ENCODE measurements around the gene NPFF.

NPFF gene

DNA sequence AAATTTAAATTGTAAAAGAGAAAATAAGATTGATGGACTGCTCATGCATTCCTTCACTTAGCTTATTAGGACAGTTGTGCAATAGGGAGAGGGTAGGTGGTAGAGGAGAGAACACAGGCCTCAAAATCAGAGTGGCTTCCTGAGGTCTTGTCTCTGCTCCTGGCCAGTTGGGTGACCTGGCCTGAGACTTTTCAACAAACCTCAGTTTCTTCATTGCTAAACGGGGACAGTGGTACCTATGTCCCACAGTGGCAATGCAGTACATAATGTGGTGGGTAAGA, 10.6 kb downstream of the NPFF start:
- peaks cover 77% of the 10 kb centered on the region for H3K4me1 Mint-ChIP-seq
- H3K4me3 Mint-ChIP-seq: peak overlapping the region; percentile 66
- TF ChIP-seq, protein P1, sequence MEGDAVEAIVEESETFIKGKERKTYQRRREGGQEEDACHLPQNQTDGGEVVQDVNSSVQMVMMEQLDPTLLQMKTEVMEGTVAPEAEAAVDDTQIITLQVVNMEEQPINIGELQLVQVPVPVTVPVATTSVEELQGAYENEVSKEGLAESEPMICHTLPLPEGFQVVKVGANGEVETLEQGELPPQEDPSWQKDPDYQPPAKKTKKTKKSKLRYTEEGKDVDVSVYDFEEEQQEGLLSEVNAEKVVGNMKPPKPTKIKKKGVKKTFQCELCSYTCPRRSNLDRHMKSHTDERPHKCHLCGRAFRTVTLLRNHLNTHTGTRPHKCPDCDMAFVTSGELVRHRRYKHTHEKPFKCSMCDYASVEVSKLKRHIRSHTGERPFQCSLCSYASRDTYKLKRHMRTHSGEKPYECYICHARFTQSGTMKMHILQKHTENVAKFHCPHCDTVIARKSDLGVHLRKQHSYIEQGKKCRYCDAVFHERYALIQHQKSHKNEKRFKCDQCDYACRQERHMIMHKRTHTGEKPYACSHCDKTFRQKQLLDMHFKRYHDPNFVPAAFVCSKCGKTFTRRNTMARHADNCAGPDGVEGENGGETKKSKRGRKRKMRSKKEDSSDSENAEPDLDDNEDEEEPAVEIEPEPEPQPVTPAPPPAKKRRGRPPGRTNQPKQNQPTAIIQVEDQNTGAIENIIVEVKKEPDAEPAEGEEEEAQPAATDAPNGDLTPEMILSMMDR (IDR thresholded peaks at IDR 0.05): no peak
- H3K27ac Mint-ChIP-seq: no peak overlapping the region
- no peaks in the 10 kb centered on the region for H3K9me3 Mint-ChIP-seq
- peaks cover 3% of the 10 kb centered on the region for H3K27me3 Mint-ChIP-seq (ENCODE audit: low read depth, poor library complexity)
- no peak for DNase-seq
- no peaks in the 10 kb centered on the region for H3K36me3 Mint-ChIP-seq (ENCODE audit: low read depth)

GRCh38 chr12:53495903-53496751, 11.2 kb downstream of the NPFF start:
- peak; percentile 50 for DNase-seq
- H3K4me3 Mint-ChIP-seq: peak overlapping the region; percentile 66

DNA sequence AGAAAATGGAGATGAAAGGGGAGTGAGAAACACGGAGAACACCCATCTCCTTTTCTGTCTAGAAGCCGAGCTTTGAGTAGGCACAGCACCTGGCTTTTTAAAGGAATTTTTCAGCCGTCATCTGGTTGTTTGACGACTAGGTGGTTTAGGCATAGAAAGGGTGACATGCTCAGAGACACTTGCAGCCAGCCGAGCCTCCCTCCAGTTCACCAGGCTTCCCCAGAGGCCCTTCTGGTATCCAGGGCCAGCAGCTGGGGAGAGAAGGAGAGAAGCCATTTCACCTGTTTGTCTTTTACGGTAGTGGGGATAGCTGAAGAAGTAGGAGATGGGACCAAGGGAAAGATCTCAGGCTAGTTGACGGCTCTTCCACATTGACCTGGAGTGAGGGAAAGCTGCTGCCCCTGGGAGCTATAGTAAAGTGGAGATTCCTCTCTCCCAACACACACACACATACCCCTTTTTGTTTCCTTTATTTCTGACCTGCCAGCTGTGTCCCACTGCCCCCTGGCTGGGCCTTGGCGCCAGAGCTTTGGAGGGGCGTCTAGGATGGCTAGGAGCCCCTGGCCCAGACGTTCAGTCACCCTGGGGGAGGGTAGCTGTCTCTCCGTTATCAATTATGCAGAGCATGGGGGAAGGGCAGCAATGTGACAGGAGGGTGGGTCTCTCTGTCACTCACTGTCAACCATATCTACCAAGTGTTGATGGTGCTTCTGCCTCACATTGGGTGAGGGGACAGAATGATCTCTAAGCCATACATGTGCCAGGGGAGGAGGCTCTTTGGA, 13.5 kb downstream of the NPFF start:
- DNase-seq: no peak
- H3K27me3 Mint-ChIP-seq (ENCODE audit: low read depth, poor library complexity): peaks cover 6% of the 10 kb centered on the region
- no peaks in the 10 kb centered on the region for H3K9me3 Mint-ChIP-seq
- peak overlapping the region; percentile 100 for H3K27ac Mint-ChIP-seq
- TF ChIP-seq, protein P1 (IDR thresholded peaks at IDR 0.05): no peak
- H3K4me1 Mint-ChIP-seq: peaks cover 76% of the 10 kb centered on the region
- H3K4me3 Mint-ChIP-seq: peak overlapping the region; percentile 88
- peaks cover 6% of the 10 kb centered on the region for H3K36me3 Mint-ChIP-seq (ENCODE audit: low read depth)

More at GRCh38 chr12:53495903-53496751, 11.2 kb downstream of the NPFF start:
- H3K36me3 Mint-ChIP-seq (ENCODE audit: low read depth): no peaks in the 10 kb centered on the region
- H3K4me1 Mint-ChIP-seq: peaks cover 78% of the 10 kb centered on the region
- peaks cover 3% of the 10 kb centered on the region for H3K27me3 Mint-ChIP-seq (ENCODE audit: low read depth, poor library complexity)
- H3K27ac Mint-ChIP-seq: peak overlapping the region; percentile 74
- TF ChIP-seq, protein P1 (IDR thresholded peaks at IDR 0.05): no peak
- no peaks in the 10 kb centered on the region for H3K9me3 Mint-ChIP-seq

DNA sequence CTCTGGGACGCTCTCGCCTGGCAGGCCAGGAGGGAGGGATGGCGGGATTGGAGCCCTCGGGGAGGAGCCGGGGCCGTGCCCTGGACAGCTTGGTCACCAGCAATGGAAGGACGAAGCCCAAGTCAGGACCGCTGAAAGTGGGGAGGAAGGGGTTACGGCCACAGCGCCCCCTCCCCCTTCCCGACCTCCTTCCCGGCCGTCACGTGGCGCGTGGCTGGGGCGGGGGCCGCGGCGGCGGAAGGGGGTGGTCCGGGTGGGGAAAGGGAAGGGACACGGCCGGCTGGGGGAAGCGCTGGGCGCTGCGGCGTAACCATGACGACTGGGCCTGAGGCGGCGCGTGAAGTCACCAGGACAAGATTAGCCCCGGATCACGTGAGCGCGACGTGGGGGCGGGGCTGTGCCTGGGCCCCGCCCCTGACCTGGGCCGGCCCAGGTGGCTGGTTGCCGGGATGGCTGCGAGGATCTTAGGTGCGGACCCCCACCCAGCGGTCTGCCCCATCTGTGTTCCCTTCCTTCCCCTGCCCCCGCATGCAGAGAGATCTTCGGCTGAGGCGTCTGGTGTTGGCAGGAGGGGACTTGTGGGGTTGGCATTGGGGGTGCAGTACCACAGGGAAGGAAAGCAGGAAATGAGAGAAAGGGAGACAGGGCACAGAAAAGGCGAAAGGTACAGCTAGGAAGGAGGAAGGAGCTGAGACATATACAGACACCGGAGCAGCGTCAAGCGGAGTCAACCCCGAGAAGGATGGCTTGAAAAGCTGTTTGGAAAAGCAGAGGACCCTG, 14.3 kb downstream of the NPFF start:
- peaks cover 6% of the 10 kb centered on the region for H3K36me3 Mint-ChIP-seq (ENCODE audit: low read depth)
- H3K27ac Mint-ChIP-seq: peak overlapping the region; percentile 100
- peak; percentile 94 for DNase-seq
- TF ChIP-seq, protein P1 (IDR thresholded peaks at IDR 0.05): no peak
- no peaks in the 10 kb centered on the region for H3K9me3 Mint-ChIP-seq
- H3K4me1 Mint-ChIP-seq: peaks cover 69% of the 10 kb centered on the region
- H3K4me3 Mint-ChIP-seq: peak overlapping the region; percentile 88
- H3K27me3 Mint-ChIP-seq (ENCODE audit: low read depth, poor library complexity): peaks cover 6% of the 10 kb centered on the region

DNA sequence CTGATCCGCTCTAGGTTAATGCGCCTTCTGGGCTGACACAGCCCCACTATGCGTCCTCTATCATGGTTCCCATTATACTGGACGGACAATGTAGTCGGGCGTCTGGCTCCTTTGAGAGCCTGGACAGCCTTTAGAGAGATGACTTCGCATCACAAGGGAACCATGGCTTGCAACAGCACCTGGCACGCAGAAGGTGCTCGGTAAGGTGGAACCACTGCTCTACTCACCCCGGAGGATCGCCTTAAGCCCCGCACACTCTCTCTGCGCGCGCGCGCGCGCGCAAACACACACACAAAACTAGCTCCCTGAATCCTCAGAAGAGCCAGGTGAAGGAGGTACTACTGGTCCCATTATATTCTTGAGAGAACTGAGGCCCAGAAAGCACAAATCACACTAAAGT, 15.1 kb downstream of the NPFF start:
- TF ChIP-seq, protein P1 (IDR thresholded peaks at IDR 0.05): no peak
- Mint-ChIP-seq H3K27me3 (ENCODE audit: low read depth, poor library complexity) (peaks cover 2% of the 10 kb centered on the region), H3K4me3 (peak overlapping the region; percentile 88), H3K4me1 (peaks cover 60% of the 10 kb centered on the region), H3K9me3 (no peaks in the 10 kb centered on the region), H3K36me3 (ENCODE audit: low read depth) (peaks cover 9% of the 10 kb centered on the region), H3K27ac (peak overlapping the region; percentile 95)
- DNase-seq: no peak

Measured in nephron progenitor cell (in vitro differentiated cells).